ENCODE data around the gene ALK.

Gene ALK

DNA sequence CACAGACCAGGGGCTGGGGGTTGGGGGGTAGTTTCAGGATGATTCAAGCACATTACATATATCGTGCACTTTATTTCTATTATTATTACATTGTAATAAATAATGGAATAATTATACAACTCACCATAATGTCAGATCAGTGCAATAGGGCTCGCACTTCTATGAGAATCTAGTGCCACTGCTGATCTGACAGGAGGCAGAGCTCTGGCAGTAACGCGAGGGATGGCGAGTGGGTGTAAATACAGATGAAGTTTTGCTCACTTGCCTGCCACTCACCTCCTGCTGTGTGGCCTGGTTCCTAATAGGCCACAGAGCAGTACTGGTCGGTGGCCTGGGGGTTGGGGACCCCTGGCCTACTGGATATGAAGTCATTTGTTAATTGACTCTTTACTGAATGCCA is 615.6 kb downstream of the ALK start:
- in situ Hi-C loops (cut with MboI; ENCODE audit: low sequenced_read_pairs) = no loop called here

DNA sequence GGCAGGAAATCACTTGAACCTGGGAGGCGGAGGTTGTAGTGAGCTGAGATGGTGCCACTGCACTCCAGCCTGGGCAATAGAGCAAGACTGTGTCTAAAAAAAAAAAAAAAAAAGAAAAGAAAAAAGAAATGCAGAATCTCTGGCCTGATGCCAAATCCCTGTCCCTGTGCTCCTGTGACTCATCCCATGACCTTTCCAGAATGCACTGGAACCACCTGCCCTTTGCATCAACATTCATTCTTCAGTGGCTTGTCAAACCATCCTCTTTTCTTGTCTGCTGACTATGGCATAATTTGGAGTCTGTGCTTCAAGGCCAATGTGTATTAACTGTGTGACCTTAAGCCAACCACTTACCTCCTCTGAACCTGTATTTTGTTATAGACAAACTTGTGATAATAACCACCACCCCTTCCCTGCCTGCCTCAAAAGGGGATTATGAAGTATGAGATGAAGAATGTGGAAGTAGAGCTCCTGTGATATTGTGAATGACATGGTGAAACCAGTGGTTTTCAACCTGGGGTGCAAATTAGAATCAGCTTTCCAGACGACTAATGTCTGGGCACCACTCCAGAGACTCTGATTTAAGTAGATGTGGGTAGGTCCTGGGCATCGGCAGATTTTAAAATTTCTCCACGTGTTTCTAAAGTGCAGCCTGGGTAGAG is 616.9 kb downstream of the ALK start:
- in situ Hi-C loops (cut with MboI; ENCODE audit: low sequenced_read_pairs) = no loop called here

DNA sequence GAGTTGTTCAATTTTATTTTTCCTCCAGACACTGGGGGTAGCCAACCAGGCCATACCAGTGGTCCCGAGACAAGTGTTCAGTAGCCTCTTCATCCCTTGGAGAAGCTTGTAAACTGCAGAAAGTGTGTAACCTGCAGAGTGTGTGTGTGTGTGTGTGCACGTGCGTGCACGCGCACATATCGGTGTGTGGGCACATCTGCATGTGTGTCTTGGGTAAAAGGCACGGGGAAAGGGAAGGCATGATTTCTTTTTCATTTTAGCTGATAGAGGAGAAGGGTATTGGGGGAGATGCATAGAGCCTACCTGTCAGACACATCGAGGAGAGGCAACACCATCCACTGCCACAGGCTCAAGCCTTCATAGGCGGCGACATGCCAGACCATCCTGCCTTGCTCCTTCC is 624.8 kb downstream of the ALK start:
- in situ Hi-C loops (cut with MboI; ENCODE audit: low sequenced_read_pairs) = no loop called here

DNA sequence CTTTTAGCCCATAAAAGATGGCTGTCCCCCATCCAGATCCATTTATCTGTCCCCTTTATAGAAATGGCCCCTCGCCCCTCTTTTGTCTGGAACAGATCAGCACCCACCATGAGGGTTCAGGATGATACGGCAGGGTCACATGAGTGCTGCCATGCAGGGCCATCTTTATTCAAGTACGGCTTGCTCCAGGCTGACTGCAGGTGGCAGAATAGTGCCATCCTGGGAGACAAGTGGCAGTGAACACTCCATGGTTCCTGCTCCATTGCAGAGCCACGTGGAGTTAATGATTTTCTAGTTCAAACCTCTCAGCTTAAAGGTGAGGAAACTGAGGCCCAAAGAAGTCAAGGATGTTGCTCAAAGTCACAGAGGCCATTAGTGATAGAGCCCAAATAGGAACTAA is 625.5 kb downstream of the ALK start:
- in situ Hi-C loops (cut with MboI; ENCODE audit: low sequenced_read_pairs) = no loop called here

DNA sequence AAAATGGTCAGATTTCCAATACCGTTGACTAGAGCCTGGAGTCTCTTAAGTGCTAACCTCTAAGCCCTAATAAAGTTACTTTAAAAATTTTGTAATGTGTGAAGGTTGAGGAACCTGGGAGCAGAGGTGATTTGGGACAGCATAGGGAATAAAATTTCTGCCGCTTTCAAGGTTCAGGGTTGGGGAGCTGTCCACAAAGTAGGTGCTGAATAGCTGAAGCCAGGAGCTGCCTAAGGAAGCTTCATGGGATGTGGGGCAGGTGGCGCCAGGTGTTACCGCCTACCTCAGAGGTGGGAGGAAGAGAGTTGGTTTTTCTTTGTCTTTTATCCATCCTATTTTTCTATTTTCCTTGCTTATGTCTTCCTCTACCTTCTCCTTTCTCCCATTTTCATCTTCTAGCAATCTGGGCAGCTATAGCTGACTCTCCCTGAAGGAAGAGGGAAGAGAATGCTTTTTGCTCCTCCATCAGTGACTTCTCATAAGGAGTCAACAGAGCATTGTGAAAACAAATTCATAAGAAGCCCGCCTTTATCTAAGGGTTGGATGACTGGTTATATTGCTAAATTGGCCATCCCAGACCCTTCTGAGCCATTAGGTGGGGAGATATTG is 627.5 kb downstream of the ALK start:
- in situ Hi-C loops (cut with MboI; ENCODE audit: low sequenced_read_pairs) = no loop called here

DNA sequence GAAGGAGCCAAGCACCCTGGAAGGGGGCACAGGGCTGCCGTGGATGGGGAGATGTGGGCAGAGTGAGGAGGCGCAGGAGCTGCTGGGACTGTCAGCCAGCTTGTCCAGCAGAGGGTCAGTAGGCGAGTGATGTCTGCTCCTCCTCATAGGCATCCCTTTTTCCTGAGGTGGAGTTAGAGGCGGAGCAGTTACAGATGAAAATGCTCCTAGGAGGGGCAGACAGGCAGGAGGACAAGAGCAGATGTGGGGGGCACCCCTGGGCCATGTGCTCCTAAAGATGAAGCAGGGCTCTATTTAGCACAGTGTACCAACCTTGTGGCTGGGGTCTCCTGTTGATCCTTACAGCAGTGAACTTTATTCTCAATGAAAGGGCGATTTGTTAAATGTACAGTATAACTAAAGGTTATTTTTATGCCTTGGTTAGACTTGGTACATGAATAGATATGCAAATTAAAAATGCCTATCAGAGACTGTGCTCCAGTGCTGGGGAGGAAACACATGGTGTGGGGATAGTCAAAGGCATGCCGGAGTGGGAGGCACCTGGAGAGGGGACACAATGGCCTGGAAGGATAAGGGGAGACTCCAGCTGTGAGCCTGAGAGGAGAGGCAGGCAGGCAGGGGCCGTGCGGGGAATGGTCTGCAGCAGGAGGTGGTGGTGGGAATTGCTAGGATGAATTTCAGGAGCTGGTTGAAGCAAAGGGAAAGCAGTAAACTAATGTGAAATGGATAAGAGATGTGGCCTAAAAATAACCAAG is 630.9 kb downstream of the ALK start:
- in situ Hi-C loops (cut with MboI; ENCODE audit: low sequenced_read_pairs) = no loop called here

DNA sequence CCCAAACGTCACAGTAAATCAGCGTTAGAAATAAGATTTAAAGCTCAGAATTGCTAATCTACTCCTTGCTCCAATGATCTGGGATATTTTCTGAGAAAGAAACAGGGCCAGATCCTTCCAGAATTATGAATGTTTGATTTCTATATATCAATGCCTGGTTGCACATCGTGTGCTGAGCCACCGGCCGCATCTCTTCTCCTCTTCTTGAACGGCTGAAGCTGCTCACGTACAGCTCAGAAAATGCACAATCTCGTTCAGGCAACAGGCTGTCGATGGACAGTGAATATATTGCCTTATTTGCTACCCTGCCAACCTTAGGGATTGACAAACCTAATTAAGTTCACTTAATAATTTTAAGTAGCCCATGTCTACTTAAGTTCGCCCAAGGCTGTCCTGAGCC is 636.7 kb downstream of the ALK start:
- in situ Hi-C loops (cut with MboI; ENCODE audit: low sequenced_read_pairs) = no loop called here

DNA sequence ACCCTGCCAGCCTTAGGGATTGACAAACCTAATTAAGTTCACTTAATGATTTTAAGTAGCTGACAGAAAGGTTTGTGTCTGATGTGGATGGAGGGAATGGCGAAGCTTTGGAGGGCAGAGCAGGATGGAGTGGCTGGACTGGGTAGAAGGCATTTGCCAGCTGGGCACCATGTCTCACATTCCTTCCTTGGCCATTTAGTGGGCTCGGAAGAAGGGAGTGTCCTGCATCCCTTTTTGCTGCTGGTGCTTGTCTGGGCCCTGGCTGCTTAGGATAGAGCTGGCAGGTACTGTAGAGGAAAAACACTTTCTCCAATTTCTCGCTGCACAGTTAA is 639.5 kb downstream of the ALK start:
- in situ Hi-C loops (cut with MboI; ENCODE audit: low sequenced_read_pairs) = no loop called here

DNA sequence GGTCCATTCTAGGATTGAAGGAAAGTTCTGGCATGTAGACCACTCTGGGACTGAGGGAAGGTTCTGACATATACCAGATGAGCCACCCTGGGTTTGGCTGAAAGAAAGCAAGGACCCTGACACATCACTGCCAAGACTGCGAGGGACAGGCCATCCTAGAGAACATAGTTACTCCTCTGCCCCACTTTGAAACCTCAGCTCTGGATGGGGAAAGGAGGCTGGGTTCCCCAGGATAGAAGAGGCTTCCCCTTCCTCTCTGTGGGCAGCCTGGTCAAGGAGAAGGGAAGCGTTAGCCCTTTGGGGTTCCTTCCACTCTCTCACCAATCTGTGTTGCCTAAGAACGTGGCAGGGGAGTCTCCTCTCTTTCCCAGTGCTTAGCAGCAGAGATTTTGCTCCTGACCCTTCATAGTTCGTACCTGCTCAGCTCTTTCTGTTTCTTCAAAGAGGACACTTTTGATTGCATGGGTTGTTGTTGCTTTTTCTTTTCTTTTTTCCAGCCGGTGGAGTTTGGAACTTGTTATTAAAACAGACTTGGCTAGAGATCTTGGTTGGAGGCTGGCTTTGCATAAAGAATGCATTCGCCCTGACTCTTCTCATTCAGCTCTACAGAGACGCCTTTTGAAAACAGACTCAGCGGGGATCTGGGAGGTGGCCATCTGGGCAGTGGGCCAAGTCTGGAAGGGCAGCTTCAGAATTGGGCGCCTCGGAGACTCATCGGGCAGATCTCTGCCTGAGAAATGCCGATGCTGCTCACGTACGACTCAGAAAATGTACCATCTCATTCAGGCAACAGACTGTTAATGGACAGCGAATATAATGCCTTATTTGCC is 640.1 kb downstream of the ALK start:
- in situ Hi-C loops (cut with MboI; ENCODE audit: low sequenced_read_pairs) = no loop called here

DNA sequence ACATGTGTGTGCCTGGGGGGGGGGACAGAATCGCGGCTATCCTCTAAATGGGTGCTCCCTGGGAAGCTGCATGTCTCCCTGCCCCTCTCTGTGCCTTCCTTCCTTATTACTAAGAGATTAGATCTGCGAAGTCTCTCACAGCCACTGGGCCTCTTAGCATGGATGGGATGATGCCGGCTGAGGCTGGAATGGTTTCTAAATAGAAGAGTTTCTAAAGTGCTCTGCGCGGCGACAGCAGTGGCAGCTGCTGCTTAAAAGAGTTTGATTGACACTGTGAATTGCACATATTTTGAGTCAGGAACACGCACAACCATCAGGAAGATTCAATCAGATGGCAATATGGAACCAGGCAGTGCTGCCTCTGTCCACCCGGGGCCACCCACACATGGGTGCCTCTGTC is 642.4 kb downstream of the ALK start:
- in situ Hi-C loops (cut with MboI; ENCODE audit: low sequenced_read_pairs) = no loop called here

DNA sequence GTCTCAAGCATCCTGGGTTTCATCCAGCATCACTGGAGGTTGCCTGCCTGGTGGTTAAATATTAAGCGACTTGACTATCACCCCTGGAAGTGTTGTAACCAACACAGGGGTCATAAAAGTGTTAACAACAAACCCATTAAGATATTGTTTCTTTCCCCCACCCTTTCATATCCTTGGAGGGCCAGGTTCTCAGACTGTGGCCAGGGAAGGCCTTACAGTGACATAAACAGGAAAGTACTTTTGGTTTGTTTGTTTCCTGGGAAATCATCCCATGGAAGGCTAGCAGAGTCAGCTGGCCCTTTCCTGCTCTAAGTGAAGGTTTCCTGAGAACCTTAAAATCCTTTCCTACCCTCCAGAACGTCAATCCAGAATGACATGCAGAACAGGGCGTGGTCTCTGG is 645.2 kb downstream of the ALK start:
- in situ Hi-C loops (cut with MboI; ENCODE audit: low sequenced_read_pairs) = no loop called here

DNA sequence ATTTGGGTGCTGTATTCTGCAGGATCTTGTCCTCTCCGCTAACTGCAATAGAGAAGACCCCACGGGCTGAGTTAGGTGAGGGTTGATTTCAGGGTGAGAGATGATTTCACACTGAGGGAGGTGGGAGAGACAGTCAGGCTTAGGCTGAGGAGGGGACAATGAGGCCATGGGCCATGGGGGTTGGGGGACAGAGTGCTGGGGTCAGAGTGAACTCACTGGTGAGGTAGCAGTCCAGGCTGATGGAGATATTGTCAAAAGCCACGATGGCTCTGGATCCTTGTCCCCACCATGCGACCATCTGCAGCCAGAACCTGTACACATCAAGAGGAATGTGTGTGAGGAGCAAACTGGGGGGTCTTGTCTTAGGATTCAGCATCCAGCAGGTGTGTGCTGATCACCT is 646.2 kb downstream of the ALK start:
- in situ Hi-C loops (cut with MboI; ENCODE audit: low sequenced_read_pairs) = no loop called here

DNA sequence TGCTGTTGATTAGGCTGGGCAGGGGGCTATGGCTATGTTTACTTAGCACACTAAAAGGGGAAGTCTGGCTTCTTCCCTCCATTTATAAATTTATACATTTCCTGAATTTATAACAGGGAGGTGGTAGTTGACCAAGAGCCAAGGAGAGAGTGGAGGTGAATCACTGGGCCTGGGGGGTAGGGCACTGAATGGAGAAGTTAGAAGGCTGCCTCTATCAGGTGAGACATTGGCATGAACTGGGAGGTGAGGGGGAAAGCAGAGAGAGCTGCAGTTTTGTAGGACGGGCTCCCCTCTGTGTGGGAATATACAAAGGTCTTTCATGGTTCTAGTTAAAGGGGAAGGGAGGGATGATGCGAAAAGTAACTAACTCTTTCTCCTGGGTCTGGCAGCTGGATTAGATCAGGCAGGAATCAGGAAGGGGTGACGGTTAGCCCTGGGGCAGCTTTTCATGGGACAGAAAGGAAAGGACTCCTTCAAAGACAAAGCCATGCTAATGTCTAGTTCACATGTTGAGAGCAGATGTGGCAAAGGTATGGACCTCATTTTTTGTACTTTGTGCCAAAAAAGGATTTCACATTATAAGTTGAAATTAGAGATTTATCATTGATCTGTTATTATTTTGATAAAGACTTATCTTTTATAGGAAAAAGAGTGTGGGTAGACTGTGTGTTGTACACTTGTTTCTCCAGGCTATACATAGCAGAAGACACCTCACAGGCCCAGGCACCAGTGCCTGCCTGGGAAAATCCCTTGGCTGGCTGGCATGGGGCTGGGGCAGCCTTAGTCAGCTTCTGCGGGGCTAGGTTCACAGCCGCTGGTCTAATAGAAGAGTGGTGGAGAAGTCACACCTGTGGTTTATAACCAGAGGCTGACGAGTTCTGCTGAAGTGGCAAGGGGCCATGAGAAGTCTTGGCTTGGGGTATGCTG is 647.4 kb downstream of the ALK start:
- in situ Hi-C loops (cut with MboI; ENCODE audit: low sequenced_read_pairs) = no loop called here

DNA sequence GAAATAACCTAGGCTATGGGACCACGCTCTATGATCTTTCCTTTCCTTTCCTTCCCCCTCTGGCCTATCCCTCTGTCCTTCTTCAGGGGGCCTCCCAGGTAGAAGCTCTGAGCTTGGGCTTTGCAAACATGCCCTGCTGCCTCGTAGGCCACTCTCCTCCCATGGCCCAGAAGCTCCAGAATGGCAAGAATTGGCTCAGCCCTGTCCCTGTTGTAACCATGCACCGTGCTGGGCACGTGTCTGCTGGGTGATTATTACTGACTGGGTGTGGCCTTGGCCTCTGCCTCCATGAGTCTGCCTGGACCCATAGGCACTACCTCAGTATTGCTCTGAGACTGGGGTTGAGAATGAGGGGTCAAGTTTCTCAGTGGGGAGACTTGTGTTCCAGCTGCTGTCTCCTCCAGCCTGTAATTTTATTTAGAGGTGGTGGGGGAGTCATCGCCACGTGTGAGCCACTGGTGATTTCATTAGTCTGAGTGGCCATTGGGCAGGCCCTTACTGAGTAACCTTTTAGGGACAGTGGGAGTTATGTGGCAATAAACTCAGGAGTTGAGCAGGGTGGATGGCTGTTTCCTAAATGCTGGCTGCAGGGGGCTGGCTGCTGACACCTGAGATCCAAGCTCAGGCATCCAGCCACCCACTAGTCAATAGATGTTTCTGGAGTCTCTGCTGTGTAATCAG is 648.2 kb downstream of the ALK start:
- in situ Hi-C loops (cut with MboI; ENCODE audit: low sequenced_read_pairs) = no loop called here

DNA sequence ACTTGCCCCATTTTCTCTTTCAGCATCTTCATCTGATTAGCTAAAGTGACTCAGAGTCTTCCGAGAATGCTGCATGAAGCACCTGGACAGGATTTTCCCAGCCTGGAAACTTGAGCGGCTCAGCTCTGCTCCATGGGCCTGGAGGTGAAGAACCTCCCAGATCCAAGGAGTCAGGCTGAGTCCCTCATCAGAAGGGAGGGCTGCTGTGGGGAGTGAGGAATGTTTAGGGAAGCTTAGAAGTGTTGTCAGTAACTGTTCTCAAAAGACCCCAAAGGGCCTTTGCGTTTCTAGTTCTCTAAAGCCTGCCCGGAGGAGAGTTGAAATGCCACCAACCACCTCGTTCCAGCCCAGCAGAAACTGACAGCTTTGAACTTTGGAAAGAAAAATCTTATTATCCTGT is 649.1 kb downstream of the ALK start:
- in situ Hi-C loops (cut with MboI; ENCODE audit: low sequenced_read_pairs) = no loop called here

DNA sequence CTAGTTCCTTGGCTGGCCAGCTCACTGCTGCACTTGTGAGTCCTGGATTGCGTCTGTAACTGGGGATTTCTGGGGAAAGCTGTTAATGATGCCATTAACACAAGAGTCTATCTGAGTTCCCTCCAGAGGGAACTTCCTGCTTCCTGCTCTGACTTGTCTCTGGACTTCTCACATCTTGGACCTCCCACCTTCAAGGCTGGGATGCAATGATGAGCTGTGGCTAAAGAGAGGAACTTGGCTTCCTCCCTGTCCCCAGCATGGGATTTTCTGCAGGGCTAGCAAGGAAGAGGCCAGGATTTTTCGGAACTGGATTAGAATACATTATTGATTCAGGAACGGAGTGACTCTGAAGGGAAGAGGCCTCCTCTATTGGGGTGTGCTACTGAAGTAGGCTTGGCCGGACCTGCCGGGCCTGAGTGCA is 650.7 kb downstream of the ALK start:
- in situ Hi-C loops (cut with MboI; ENCODE audit: low sequenced_read_pairs) = no loop called here

DNA sequence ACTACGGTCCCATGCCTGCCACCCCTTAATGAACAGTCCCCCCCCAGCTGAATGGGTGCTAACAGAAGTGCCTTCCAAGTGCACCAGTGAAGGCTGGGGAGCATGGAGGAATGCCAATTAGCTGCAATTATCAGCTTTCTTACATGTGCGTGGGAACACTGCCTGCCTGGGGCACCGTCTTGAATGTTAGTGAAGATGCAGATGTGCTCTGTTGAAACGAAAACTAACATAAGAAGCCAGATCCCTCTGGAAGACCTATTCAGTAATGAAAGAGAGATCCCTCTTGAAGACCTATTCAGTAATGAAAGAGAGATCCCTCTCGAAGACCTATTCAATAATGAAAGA is 651.6 kb downstream of the ALK start:
- in situ Hi-C loops (cut with MboI; ENCODE audit: low sequenced_read_pairs) = no loop called here

DNA sequence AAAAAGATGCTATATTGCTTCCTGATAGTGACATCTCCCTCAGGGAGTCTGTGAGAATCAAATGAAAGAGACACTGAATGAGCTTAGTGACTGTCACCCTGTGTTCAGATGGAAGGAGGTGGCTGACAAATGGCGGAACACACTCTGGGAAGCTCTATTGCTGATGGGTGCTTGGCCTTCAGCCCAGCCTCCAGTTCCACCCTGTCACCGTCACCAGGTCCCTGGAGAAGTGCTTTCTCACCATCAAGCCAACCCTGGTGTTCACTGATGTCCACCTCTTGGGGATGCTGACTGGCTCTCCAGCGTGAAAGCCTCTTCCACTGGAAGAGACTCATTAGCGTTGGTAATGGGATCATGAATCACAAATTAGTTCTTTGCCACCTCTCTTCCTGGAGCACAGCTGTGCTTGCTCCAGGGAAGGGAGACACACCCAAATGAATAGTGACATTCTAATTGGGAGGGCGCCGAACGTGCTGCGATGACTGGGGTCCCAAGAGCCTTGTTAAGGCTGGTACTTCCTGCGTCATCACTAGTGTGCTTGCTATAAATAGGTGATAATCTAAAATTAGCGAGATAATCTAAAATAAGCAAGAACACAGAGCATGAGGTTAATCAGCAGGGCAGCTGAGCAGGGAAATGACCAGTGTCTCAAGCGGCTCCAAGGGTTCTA is 652.2 kb downstream of the ALK start:
- in situ Hi-C loops (cut with MboI; ENCODE audit: low sequenced_read_pairs) = no loop called here

DNA sequence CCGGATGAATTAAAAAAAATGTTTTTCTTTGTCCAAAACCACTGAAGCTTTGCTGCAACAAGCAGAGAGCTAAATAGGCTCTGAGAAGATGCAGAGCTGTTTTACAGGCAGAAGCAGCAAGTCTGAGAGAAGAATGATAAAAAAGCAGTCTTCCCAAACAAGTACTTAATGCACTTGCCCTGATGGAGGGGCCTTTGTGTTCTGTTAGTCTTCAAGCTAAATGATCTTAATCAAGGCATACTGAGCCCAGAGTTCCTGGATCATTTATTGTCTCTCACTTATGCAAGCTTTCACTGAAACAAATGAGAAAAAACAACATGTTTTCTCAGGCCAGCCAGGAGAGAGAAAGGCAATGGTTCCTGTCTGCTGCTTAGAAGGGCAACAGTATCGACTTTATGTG is 653.7 kb downstream of the ALK start:
- in situ Hi-C loops (cut with MboI; ENCODE audit: low sequenced_read_pairs) = no loop called here

DNA sequence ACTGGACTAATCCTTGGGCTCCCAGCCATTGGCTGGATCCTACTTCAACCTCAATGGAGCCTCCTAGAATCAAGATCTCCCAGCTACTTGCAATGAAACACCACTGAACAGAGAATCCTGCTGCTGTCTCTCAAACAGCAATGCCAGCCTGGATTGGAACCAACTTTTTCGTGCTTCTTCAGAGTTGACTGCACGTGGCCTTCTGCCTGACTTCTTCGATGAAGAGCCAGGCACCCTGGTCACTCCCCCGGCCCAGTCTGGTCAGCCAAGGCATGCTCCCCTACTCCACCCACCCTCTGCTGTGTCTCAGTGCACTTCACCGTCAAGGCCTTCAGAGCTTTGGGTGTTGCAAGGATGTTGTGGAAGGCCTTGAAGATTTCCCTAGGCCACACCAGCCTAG is 657.5 kb downstream of the ALK start:
- in situ Hi-C loops (cut with MboI; ENCODE audit: low sequenced_read_pairs) = no loop called here

Measured in HL-60/S4 treated with phorbol 12-myristate 13-acetate at 8.2 ng/mL for 4 days and 3 days (cell line).